ENCODE data around the gene TINAG.

Gene TINAG

GRCh38 chr6:54267798-54268197 lies 40.4 kb upstream of the TINAG start:
- TF ChIP-seq ZFX (IDR thresholded peaks at IDR 0.05) (no peak), CTCF (conservative IDR thresholded peaks at IDR 0.05) (peak; percentile 68)
- no peak overlapping the region for H3K27ac ChIP-seq

GRCh38 chr6:54273214-54273820 lies 34.9 kb upstream of the TINAG start:
- no peak overlapping the region for H3K27ac ChIP-seq
- TF ChIP-seq ZFX (IDR thresholded peaks at IDR 0.05) (no peak), CTCF (conservative IDR thresholded peaks at IDR 0.05) (no peak)

- TF ChIP-seq ZFX (IDR thresholded peaks at IDR 0.05) (no peak), CTCF (conservative IDR thresholded peaks at IDR 0.05) (no peak)
- no peak overlapping the region for H3K27ac ChIP-seq
Measured at GRCh38 chr6:54274383-54274782, 33.9 kb upstream of the TINAG start.

GRCh38 chr6:54282186-54282585 lies 26.1 kb upstream of the TINAG start:
- no peak overlapping the region for H3K27ac ChIP-seq

GRCh38 chr6:54284161-54284860 lies 23.9 kb upstream of the TINAG start:
- H3K27ac ChIP-seq = no peak overlapping the region
- TF ChIP-seq CTCF (conservative IDR thresholded peaks at IDR 0.05) (no peak), ZFX (IDR thresholded peaks at IDR 0.05) (no peak)

More at GRCh38 chr6:54282186-54282585, 26.1 kb upstream of the TINAG start:
- no peak for TF ChIP-seq CTCF (conservative IDR thresholded peaks at IDR 0.05)
- TF ChIP-seq ZFX (IDR thresholded peaks at IDR 0.05) = no peak

GRCh38 chr6:54285595-54285994 lies 22.6 kb upstream of the TINAG start:
- no peak overlapping the region for H3K27ac ChIP-seq
- TF ChIP-seq ZFX (IDR thresholded peaks at IDR 0.05) (no peak), CTCF (conservative IDR thresholded peaks at IDR 0.05) (no peak)

- no peak overlapping the region for H3K27ac ChIP-seq
- TF ChIP-seq ZFX (IDR thresholded peaks at IDR 0.05) = no peak
Measured at GRCh38 chr6:54286141-54286540, 22.1 kb upstream of the TINAG start.

- H3K27ac ChIP-seq = no peak overlapping the region
- TF ChIP-seq CTCF (conservative IDR thresholded peaks at IDR 0.05) (no peak), ZFX (IDR thresholded peaks at IDR 0.05) (no peak)
Measured at GRCh38 chr6:54288474-54288873, 19.8 kb upstream of the TINAG start.
